ENCODE data around the gene ARHGEF6. TPM values are rescaled to one million over a fixed set of nuclear protein-coding genes. Genes with fewer than 3 reads are reported as not detected.

ARHGEF6 gene
- total RNA-seq, 1 donor from 2014 or later: 16.2 TPM

DNA sequence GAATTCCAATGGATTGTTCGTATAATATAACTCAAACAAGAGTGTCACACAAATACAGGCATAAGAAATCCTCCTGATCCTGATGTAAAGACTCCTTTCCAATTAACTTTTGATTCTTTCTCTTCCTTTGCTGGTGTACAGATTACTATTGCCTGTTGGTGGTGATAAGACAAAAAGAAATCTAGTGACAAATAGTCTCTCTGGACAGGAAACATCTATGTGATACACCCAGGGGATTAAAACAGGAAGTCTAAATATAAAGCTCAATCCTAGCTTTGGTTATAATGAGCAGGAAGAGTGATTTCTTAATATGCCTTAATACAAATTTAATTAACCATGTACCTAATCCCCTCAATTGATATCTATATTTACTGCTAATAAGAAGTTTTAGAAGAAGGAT, 45.1 kb downstream of the ARHGEF6 start:
- Histone ChIP-seq H3K27ac (no peak overlapping the region), H3K4me3 (no peak overlapping the region), H3K4me1 (no peaks in the 10 kb centered on the region), H3K9me3 (no peaks in the 10 kb centered on the region), H3K27me3 (no peaks in the 10 kb centered on the region), H3K36me3 (no peaks in the 10 kb centered on the region)
- no peak for TF ChIP-seq POLR2AphosphoS5 (IDR thresholded peaks at IDR 0.05; ENCODE audit: insufficient read depth in 1 of 2, low read depth in 1 of 2)
- TF ChIP-seq, protein P1, sequence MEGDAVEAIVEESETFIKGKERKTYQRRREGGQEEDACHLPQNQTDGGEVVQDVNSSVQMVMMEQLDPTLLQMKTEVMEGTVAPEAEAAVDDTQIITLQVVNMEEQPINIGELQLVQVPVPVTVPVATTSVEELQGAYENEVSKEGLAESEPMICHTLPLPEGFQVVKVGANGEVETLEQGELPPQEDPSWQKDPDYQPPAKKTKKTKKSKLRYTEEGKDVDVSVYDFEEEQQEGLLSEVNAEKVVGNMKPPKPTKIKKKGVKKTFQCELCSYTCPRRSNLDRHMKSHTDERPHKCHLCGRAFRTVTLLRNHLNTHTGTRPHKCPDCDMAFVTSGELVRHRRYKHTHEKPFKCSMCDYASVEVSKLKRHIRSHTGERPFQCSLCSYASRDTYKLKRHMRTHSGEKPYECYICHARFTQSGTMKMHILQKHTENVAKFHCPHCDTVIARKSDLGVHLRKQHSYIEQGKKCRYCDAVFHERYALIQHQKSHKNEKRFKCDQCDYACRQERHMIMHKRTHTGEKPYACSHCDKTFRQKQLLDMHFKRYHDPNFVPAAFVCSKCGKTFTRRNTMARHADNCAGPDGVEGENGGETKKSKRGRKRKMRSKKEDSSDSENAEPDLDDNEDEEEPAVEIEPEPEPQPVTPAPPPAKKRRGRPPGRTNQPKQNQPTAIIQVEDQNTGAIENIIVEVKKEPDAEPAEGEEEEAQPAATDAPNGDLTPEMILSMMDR (IDR thresholded peaks at IDR 0.05): no peak
- no peak for TF ChIP-seq POLR2A (IDR thresholded peaks at IDR 0.05)
- intact Hi-C loops (cut with DNase I): no loop called here
- DNase-seq (ENCODE audit: extremely low spot score in 2 of 2): no peak

DNA sequence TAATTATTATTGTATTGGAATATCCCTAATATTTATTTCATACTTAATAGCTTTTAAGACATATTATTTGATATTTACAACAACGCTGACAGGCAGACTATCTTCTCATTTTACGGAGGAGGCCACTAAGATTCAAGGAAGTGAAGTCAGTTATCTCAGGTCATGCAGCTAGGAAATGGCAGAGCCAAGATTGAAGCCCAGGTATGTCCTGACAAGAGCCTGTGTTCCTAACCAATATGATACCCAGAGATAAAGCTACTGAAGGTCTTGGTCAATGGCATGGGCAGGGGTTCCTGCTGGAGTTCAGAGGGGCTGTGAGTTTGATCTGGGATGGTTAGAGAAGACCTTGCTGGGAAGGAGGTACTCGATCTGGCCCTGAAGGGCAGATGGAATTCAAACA, 47.1 kb downstream of the ARHGEF6 start:
- no peaks in the 10 kb centered on the region for H3K36me3 ChIP-seq
- H3K4me1 ChIP-seq: no peaks in the 10 kb centered on the region
- H3K27ac ChIP-seq: no peak overlapping the region
- no peak for TF ChIP-seq POLR2A (IDR thresholded peaks at IDR 0.05)
- TF ChIP-seq, protein P1 (IDR thresholded peaks at IDR 0.05): no peak
- no peak for TF ChIP-seq POLR2AphosphoS5 (IDR thresholded peaks at IDR 0.05; ENCODE audit: insufficient read depth in 1 of 2, low read depth in 1 of 2)
- H3K4me3 ChIP-seq: no peak overlapping the region
- no peaks in the 10 kb centered on the region for H3K27me3 ChIP-seq
- no peaks in the 10 kb centered on the region for H3K9me3 ChIP-seq
- DNase-seq (ENCODE audit: extremely low spot score in 2 of 2): no peak
- intact Hi-C loops (cut with DNase I): no loop called here

DNA sequence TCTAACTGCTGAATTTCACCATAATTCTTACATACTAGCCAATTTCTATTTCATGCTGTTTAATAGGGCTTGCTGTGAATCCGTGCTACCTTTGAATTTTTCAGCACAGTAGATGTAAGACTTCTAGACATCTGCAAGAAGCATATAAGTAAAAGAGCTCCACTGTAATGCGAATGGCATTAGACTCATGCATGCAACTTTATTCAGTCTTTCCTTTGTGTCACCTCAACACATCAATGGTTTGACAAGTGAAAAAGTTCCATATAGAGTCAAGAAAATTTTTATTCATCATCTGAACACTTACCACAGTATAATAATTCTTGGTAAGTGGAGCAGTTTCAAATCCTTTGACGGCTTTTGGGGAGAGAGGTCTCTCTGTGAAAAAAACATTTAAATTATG, 48.9 kb downstream of the ARHGEF6 start:
- TF ChIP-seq POLR2AphosphoS5 (IDR thresholded peaks at IDR 0.05; ENCODE audit: insufficient read depth in 1 of 2, low read depth in 1 of 2): no peak
- DNase-seq (ENCODE audit: extremely low spot score in 2 of 2): no peak
- no peak overlapping the region for H3K4me3 ChIP-seq
- no peaks in the 10 kb centered on the region for H3K27me3 ChIP-seq
- no peak overlapping the region for H3K27ac ChIP-seq
- intact Hi-C loops (cut with DNase I): no loop called here
- no peaks in the 10 kb centered on the region for H3K4me1 ChIP-seq
- H3K9me3 ChIP-seq: no peaks in the 10 kb centered on the region
- no peaks in the 10 kb centered on the region for H3K36me3 ChIP-seq

DNA sequence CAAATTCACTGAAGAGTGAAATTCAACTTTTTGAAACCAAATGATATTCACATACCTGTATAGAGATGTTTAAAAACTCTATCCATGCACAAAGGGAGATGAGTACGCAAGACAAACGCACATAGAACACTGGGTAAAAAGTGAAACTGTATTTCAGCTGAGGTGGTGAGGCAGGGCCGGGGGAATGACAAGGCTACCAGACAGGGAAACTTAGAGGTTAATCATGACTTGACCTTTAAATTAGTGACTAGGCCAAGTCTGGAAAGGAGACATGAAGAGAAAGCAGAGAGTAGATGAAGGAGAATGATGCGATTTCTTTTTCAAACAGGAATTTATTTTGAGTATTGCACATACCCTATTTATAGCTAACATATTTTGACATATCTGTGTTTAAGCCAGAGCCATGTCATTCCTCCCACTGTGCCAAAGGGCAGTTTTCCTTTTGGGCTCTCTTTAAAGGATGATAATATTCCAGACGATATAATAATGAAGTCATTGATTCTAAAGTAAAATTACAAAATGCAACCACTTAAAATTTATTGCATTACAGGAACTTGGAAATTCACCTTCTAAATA, 49.4 kb downstream of the ARHGEF6 start:
- Histone ChIP-seq H3K9me3 (no peaks in the 10 kb centered on the region), H3K27me3 (no peaks in the 10 kb centered on the region), H3K4me1 (no peaks in the 10 kb centered on the region), H3K27ac (no peak overlapping the region), H3K36me3 (no peaks in the 10 kb centered on the region), H3K4me3 (no peak overlapping the region)
- no peak for DNase-seq (ENCODE audit: extremely low spot score in 2 of 2)
- intact Hi-C loops (cut with DNase I): no loop called here
- TF ChIP-seq POLR2A (IDR thresholded peaks at IDR 0.05): no peak
- TF ChIP-seq POLR2AphosphoS5 (IDR thresholded peaks at IDR 0.05; ENCODE audit: insufficient read depth in 1 of 2, low read depth in 1 of 2): no peak
- TF ChIP-seq, protein P1 (IDR thresholded peaks at IDR 0.05): no peak

DNA sequence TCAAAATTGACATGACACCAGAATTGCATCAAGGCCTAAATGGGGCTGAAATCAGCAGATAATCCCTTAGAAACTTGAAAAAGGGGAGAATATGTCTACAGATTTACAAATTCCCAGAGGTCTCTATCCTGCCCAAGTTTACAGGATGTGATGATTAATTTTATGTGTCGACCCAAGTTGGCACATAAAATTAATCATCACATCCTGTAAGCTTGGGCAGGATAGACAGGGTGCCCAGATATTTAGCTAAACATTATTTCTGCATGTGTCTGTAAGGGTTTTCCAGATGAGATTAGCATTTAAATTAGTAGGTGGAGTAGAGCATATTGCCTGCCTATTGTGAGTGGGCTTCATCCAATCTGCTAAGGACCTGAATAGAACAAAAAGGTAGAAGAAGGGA, 52.3 kb downstream of the ARHGEF6 start:
- no peak for TF ChIP-seq POLR2A (IDR thresholded peaks at IDR 0.05)
- TF ChIP-seq POLR2AphosphoS5 (IDR thresholded peaks at IDR 0.05; ENCODE audit: insufficient read depth in 1 of 2, low read depth in 1 of 2): no peak
- TF ChIP-seq, protein P1 (IDR thresholded peaks at IDR 0.05): no peak
- no peaks in the 10 kb centered on the region for H3K27me3 ChIP-seq

More for the DNA sequence above, 52.3 kb downstream of the ARHGEF6 start:
- no peaks in the 10 kb centered on the region for H3K36me3 ChIP-seq
- H3K4me1 ChIP-seq: no peaks in the 10 kb centered on the region
- no peaks in the 10 kb centered on the region for H3K9me3 ChIP-seq
- no peak overlapping the region for H3K27ac ChIP-seq
- no peak overlapping the region for H3K4me3 ChIP-seq
- DNase-seq (ENCODE audit: extremely low spot score in 2 of 2): no peak
- intact Hi-C loops (cut with DNase I): no loop called here

Data from vagina (tissue), 2 donors.